Cerebellar nuclear complex (tissue), 1 donor: ENCODE results near the gene CREB3L1.

ENCODE experiments used
- DNase-seq, 2 experiments: peaks; one replicate each; lab custom pipeline; 2025; lab: John Stamatoyannopoulos, UW

Gene CREB3L1

DNA sequence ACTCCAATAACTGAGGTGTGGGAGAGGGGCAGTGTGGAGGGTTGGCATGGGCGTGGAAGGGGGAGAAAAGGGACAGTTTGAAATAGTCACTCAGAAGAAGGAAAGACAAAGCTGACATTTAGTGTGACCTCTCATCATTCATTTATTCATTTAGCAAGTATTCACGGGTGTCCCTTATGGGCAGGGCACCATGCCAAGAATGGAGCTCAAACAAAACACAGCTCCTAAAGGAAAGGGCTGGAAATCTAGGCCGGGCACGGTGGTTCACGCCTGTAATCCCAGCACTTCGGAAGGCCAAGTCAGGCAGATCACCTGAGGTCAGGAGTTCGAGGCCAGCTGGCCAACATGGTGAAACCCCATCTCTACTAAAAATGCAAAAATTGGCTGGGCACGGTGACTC lies 50.4 kb downstream of the CREB3L1 start:
- no peak for DNase-seq

DNA sequence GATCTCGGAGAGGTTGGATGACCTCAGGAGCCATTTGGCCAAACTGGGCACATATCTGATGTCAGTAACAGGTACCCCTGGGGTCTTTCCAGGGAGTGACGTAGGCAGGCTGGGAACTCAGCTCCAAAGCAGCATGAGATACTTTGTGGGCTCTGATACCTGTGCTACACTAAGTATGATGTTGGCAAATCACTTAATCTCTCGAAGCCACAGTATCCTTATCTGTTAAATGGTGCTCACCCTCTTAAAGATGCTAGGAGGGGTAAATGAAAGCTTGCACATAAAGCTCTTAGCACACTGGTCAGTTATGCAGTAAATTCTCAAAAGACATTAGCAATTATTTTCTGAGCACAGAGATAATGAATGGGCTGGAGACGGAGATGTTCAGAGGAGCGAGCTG lies 52.7 kb downstream of the CREB3L1 start:
- no peak for DNase-seq

DNA sequence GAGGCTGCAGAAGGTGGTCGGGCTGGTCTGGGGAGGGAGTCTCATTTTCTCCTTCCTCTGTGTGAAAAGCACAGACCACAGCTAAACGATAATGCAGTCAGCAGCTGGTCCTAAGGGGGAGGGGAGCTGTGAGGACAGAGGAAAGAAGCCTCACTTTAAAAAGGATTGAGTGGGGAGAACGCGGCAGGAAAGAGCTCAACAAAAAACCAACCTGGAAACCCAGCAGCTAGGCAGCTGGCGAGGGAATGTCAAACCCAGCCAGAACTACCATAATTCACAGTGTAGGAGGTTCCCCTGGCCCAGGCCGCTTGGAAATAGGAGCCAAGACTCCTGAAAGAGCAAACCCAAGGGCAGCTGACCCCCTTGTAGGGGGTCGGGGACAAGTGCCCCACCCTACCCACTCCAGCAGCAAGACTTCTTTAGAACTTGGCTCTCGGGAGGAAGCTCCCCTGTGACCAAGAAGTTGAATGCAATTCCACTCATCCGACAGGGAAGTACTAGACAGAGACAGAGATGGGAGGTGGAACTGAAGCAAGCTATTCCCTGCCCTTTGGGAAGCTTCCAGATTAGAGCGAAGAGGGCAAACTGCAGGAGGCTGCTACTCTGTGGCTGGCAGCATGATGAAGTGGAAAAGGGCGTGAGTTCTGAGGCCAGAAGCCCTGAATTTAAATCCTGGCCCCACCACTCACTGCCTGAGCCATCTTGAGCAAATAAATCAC lies 53.3 kb downstream of the CREB3L1 start:
- DNase-seq, result no peak

DNA sequence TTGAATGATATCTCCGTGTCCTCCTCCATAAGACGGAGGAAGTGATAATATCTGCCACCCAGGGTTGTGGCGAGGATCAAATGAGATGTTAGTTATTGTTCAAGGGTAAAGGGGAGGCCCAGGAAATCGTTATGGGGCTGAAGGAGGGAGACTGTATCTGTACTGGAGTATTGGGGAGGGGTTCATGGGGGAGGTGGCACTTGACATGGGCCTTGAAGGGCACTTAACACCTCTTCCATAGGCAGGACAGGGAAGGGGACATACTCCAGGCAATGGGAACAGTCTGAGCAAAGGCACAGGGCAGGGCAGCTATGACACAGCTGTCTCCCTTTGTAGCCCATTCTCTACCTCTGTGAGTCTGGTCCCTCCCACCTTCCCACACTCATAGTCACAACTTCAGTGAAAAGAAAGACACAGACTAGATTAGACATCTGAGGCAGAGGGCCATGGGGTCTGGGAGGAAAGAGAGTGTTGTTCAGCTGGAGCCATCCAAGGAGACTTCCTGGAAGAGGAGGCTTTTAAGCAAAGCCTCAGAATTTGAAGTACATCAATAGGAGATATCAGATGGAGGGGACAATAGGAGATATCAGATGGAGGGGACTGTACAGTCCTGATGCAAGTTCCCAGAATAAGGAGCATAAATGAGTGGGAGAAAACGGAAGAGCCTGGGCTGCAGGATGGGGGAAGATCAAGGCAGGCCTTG lies 54.0 kb downstream of the CREB3L1 start:
- DNase-seq, result no peak

DNA sequence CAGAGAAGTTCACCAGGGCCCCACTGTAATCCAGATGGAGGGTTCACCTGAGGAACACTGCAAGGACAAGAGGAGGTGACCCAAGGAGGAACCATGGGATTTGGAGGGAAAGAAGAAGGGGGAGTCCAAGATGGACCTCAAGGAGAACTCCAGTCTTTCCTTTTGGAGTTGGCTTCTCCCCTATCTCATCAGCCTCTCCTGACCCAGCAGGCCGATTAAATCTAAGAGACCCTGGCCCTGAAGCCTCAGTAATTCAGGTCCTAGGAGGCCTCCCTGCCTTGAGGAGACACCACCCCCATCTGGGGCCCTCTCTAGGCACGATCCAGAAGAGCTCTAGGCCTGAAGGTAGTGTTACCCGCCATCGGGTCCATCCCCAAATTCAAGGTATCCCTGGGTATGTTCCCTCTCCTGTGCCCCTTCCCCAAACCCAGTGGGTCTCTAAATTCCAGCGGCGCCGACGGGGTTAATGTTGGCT lies 54.7 kb downstream of the CREB3L1 start:
- DNase-seq, result no peak

DNA sequence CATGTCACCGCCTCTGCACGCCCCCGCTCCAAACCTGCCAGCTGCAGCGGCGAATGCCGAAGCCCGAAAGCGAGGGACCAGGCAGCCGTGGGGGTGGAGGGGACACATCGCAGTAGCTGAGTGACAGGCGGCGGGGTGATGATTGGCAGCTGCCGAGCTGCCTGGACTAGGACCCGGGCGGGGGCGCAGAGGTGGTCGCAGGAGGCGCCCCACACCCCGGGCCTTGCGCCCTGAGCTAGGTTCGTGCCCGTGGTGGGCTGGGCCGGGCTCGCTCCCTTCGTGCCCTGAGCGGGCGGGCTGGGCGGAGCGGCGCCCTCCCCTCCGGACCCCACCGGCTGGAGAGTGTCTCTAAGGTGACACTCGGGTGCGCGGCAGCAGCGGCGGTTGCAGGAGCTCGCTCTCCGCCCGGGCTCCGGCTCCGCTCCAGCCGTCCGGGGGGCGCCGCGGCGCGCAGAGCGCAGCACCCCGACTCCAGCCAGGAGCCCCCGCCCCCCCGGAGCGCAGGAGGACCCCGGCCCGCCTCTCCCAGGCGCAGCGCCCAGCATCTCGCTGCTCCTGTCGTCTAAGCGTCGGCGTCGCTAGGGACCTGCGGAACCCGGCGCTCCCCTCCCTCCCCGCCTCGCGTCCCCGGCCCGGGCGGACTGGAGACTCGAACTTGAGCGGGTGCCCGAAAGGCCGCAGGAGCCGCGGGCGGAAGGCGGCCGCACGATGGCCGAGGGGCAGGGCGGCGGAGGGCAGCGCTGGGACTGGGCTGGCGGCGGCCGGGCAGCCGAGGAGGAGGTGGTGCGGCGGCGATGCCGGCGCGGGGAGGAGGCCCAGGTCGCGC lies 55.3 kb downstream of the CREB3L1 start:
- DNase-seq, result no peak

DNA sequence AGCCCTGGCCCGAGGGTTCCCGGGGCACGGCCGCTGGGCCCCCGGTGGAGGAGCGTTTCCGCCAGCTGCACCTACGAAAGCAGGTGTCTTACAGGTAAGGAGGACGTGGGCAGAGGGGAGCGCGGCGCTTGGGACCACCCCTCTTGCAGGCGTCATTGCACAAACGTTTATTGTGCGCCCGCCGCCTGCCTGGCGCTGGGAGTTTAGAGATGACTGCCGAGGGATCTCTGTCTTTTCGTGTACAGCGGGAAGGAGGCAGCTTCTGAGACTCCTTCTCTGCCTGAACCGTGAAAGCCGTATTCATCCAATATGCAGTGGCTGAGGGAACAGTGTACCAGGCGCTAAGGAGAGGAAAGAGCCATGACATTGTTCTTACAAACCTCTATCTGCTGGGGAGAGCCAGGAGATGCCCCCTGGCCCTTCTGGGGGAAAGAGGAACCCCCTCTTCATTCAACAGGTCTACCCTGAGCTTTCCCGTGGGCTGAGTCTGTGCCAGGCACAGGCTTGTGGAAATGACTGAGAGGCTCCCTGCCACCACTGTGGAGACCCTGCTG lies 56.0 kb downstream of the CREB3L1 start:
- no peak for DNase-seq

DNA sequence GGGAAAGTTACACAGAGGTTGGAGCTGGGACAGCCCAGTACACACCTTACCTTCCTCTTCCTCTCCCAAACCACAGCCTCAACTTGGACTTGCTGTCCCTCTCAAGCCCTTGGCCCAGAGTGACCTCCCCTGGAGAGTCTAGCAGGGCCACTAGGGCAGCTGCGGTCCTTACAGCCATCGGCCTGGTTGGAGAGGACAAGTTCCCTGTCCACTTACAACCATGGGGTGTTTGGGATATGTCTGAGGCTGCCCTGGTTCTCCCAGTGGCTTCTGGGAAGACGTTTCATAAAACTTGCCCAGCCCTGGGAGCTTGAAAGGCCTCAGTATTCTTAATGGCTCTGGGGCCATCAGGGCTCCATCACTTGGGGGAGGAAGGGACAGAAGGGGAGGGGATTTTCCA lies 56.7 kb downstream of the CREB3L1 start:
- DNase-seq, result no peak

DNA sequence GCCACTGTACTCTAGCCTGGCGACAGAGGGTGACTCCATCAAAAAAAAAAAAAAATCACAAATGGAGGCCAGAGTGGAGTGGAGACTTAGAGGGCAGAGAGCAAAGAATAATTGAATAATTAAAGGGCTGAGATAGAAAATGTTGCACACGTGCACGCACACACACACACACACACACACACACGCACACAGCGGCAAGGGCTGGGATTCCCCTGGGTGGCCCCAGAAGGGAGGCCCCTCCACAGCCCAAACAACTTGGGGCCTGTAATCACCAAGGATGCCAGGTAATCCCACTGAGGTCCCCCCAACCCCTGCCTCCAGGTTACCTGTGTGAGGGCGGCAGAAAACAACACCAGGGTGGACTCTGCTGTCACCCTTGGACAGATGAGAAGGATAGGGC lies 57.8 kb downstream of the CREB3L1 start:
- no peak for DNase-seq

DNA sequence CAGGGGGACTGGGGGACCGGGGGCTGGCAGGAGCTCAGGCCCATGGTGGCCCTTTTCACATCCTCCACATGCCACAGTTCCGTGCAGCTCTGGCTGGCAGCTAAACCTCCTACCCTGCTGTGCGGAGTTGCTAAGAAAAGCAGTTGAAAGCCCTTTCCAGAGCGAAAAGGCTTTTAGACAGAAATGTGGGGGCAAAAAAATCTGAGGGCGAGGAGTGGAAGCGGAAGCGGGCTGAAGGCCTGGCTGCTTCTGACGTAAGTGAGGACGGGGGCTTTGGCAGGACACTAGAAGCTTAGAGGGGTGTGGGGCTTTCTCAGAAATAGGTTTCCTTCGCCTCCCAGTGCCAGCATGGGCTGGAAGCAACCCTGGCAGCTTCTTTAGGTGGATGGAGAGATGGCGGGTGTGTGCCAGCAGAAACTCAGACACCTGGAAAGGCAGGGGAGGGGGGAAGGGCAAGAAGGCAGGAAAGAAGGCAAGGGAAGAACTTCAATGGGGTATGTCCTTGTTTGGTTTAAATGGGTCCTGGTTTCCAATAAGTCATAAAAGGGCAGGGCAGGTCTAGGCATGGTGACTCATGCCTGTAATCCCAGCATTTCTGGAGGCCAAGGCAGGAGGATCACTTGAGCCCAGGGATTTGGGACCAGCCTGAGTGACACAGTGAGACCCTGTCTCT lies 58.6 kb downstream of the CREB3L1 start:
- no peak for DNase-seq

DNA sequence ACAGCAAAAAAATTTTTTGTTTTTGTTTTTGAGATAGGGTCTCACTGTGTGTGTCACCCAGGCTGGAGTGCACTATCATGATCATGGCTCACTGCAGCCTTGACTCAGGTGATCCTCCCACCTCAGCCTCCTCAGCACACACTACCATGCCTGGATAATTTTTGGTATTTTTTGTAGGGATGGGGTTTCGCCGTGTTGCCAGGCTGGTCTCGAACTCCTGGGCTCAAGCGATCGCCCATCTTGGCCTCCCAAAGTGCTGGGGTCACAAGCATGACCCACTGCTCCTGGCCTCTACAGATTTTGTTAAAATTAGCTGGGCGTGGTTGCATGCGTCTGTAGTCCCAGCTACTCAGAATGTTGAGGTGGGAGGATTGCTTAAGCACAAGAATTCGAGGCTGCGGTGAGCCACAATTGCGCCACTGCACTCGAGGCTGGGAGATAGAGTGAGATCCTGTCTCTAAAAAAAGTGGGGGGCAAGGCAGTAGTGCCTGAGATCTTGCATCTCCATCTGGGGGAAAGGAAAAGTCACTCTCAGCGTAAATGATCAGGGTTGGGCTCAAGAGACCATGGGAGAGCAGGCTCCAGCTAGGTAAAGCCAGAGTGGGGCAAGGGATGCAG lies 59.2 kb downstream of the CREB3L1 start:
- no peak for DNase-seq

DNA sequence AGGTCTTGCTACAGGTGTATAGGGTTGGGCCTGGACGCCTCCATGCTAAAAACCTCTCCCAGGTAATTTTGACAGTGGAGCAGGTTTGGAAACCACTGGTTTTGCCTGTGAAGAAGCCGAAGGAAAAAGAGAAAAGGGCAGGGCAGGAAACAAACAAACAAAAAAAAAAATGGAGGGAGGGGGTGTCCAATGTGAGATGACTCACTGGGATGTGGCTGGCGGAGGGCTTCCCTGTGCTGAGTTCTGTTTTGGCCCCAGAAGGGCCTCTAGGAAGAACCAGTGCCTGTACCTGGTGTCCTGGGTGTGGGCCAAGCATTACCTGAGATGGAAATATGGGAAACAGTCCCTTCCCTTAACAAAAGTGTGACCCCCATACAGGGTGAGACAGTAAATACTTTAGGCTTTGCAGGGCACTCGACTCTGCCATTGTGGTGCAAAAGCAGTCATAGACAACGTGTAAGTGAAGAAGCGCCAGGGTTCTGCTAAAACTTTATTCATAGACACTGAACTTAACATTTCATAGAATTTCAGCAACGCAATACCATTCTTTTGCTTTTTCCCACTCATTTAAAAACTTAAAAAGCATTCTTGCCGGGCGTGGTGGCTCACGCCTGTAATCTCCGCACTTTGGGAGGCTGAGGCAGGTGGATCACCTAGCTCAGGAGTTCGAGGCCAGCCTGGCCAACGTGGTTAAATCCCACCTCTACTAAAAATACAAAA lies 60.3 kb downstream of the CREB3L1 start:
- DNase-seq, result no peak

DNA sequence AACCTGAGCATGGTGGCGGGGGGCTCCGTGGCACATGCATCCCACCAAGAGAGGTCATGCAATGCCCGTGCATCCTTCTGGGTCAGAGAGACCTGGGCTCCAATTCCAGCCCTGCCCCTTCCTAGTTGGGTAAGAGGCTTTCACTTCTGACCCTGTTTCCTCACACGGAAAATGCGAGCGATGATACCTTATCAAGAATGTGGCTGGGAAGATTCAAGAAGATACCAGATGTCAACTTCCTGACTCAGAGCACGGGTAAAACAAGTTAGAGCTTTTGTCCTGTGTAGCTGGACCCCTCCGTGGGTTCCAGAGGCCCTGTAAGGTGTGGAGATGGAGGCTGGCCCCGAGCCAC lies 61.1 kb downstream of the CREB3L1 start:
- no peak for DNase-seq

DNA sequence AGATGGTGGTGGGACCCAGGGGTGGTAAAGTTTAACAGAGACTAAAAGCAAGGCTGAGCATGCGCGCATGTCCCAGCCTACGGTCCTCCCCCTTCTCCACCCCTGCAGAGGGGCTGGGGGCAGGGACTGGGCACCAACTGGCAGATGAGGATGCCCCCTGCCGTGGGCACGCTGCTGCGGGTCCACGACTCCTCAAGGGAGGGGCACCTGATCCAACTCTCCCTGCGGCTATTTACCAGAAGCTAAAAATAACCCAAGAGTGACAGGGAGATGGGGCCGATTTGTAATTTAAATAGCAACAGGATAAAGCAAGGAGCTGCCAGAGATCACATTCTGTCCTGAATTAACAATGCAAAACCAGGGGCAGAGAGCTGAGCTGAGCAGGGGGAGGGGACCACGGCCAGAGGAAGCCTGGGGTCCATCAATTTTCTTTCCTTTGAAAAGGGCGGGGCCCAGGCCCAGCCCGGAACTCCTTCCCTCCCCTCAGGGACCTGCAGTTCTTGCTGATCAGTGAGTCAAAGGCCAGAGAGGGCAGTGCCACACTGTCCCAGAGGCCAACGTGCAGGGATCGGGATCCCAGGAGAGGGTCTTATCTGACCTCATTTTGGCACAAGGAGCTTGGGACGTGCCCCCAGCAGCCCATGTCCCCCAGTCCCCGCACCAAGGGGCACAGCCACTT lies 61.7 kb downstream of the CREB3L1 start:
- DNase-seq, result no peak

DNA sequence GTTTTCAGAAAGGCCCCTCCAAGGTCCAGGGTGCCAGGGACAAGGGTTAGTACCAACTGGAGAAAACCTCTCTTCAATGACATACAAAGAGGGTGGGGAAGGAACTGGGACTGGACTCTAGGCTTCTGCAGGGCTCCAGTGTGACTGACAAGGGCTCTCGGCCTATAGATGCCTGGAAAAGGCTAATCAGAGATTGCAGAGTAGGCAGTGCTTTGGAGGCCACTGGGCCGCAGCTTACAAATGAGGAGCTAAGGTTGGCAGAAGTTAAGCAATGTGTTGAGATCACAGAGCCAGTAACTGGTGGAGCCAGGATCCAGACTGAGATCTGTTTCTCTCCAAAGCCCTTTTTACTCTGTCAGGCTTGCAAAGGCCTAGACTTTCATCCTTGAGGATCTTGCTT lies 62.4 kb downstream of the CREB3L1 start:
- DNase-seq, result no peak

DNA sequence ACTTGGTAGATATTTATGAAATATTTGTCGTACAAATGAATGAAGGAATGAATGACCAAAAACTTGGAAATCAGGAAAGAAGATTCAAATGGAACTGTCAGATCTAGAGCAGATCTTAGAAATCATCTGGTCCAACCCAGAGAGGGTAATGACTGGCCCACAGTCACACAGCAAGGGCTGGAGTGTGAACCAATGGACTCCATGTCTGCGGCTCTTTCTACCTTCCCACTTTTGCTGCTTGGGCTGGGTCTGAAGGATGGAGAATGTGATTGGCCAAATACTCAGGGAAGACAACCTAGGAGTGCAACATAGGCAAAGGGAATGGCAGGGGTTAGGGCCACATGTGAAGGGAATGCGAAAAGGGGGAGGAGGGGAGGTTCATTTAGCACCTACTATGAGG lies 64.0 kb downstream of the CREB3L1 start:
- no peak for DNase-seq

DNA sequence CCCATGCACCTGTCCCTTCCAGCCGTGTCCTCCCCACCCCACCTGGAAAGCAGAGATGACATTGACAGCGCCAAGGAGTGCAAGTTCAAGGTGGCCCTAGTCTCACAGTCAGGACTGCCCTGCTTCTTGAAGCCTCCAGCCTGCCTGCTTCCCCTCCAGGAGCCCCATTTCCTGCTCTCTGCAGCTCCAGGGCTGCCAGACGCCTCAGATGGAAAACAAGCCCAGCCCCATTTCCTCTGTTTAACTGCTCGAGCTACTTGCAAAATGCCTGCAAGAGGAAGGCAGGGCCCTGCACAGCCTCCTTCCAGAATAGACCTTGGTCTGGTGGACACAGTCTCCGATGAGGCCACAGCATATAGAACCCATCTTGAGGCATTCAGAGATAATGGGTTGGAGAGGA lies 64.8 kb downstream of the CREB3L1 start:
- DNase-seq, result no peak

DNA sequence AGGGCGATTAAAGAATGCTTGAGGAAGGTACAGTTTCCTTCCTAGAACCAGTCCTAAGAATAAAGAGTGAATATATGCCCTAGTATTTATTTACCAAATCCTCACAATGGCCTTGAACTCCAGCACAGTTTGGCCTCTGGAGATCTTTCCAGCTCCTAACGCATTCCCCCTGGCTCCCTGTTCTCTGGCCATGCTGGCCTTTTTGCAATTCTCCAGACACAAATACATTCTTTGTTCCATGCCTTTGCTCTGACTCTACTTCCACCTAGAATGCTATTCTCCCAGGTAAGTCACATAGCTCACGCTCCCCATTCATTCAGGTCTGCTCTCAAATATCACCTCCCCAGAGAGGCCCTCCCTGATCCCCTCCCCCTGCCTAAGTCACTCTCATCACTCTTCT lies 66.1 kb downstream of the CREB3L1 start:
- DNase-seq, result no peak

DNA sequence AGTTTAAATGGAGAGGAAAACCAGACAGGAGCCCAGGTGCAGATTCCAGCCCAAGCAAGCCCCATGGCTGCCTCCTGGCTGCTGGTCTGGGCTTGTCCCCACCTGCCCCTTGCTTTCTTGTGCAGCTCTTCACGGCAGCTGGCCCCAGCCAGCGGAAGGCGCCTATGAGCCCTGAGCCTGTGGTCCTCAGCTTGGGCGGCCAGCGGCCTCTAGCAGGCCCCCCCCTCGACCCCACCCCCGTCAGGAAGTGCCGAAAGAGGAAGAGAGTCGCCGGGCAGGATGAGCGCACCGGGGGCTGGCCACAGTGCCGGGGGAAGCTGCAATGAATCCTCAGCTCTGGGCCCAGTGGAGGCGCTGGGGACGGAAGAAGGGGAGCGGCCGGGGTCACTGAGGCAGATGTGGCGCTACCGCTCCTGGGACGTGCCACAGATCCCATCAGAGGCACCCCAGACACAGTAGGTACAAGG lies 67.7 kb downstream of the CREB3L1 start:
- no peak for DNase-seq

DNA sequence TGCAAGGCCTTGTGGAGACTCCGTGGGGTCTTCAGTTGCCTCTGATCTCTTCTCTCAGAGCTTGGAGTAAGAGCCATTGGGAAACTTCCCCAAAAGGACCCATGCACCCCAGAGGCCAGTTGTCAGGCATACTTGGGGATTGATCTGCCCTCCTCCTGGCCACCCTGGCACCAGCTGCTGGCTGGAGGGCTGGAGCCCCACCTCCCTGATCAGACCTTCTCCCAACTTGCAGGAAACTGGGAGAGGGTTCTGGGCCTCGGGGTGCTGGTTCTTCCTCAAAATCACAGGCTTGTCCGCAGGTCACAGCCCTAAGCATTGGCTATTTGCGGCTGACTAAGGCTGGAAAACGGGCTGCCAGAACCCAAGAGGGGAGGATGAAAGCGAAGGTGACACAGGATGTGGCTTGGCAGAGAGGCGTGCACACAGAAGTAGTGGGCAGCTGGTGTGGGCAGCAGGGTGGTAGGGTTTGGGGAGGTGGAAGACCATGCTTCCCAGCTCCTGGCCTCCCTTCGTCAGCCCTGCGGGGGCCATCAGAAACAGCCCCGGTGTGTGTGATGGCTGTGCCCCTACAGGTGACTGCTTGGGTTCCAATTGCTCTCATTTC lies 68.5 kb downstream of the CREB3L1 start:
- no peak for DNase-seq
